Natural killer cell (primary cell): ENCODE data around the gene DUSP9. TPM values are rescaled to one million over a fixed set of nuclear protein-coding genes. Genes with fewer than 3 reads are reported as not detected.

Experiments
- ATAC-seq, 3 donors: fragments of 150-1000 bp in 2 of 3; fragments of 200-7000 bp in 1 of 3; cut with Tn5 transposase; 1 replicate in 1 of 3; 2 replicates in 2 of 3; pipeline ENCODE4 v1.10.0; 2021; ENCODE audit warnings: mild to moderate bottlenecking in 2 of 3, moderate library complexity in 2 of 3
- DNase-seq, 2 donors: peaks; one replicate each; pipeline versions ENCODE4 v3.0.0 to v3.0.0-alpha.2; 2013 to 2021; ENCODE audit warnings: mixed read lengths in 1 of 2
- H3K27ac ChIP-seq: one replicate; pipeline ENCODE4 v1.5.1; 2013; ENCODE audit warnings: mild to moderate bottlenecking, low read length
- H3K27me3 ChIP-seq: one replicate; pipeline ENCODE4 v1.6.1; 2013; ENCODE audit warnings: low read length; ENCODE audit not compliant: control insufficient read depth, insufficient read depth
- H3K36me3 ChIP-seq: one replicate; pipeline ENCODE4 v1.6.1; 2013; ENCODE audit warnings: low read length; ENCODE audit not compliant: control insufficient read depth, insufficient read depth
- H3K4me1 ChIP-seq: one replicate; pipeline ENCODE4 v1.6.1; 2013; ENCODE audit warnings: low read length; ENCODE audit not compliant: control insufficient read depth, insufficient read depth
- H3K4me3 ChIP-seq: one replicate; pipeline ENCODE4 v1.5.1; 2013; ENCODE audit warnings: low read length
- H3K9me3 ChIP-seq: one replicate; pipeline ENCODE4 v1.6.1; 2013; ENCODE audit warnings: low read length; ENCODE audit not compliant: control insufficient read depth, insufficient read depth
- H3K27ac Mint-ChIP-seq, 2 donors: one replicate each; pipeline ENCODE4 v1.8.0; 2022; ENCODE audit warnings: mild to moderate bottlenecking in 2 of 2, mixed read lengths in 2 of 2, moderate library complexity in 1 of 2
- H3K27me3 Mint-ChIP-seq, 2 donors: one replicate each; pipeline ENCODE4 v1.8.0; 2022; ENCODE audit warnings: low read depth in 2 of 2, mixed read lengths in 2 of 2
- H3K36me3 Mint-ChIP-seq: one replicate; pipeline ENCODE4 v1.8.0; 2022; ENCODE audit warnings: mixed read lengths
- H3K4me1 Mint-ChIP-seq, 2 donors: one replicate each; pipeline ENCODE4 v1.8.0; 2022; ENCODE audit warnings: mixed read lengths in 2 of 2
- H3K4me3 Mint-ChIP-seq: one replicate; pipeline ENCODE4 v1.8.0; 2022; ENCODE audit warnings: mild to moderate bottlenecking, moderate library complexity, mixed read lengths
- H3K9me3 Mint-ChIP-seq, 2 donors: one replicate each; pipeline ENCODE4 v1.8.0; 2022; ENCODE audit warnings: mixed read lengths in 2 of 2
- WGBS: methylation state at CpG from one replicate; pipeline ENCODE4 v1.1.7; 2013; ENCODE audit warnings: missing lambda C conversion rate; ENCODE audit not compliant: insufficient coverage; 5-methylcytosine and 5-hydroxymethylcytosine counted together
- intact Hi-C: fragments of 100-400 bp; cut with micrococcal nuclease; formaldehyde crosslinking; loops from one replicate; pipeline ENCODE4 v1.14.2; 2022
- total RNA-seq, 4 donors: library from RNA; stranded (reverse); fragments of 120-200 nt in 1 of 4; gene quantifications; one replicate each; pipeline versions ENCODE4 v1.2.3 to v1.2.4, GENCODE V29; 2013 to 2022
- TF ChIP-seq, protein P1 (sequence below): fragments of 200-600 bp; IDR thresholded peaks from one replicate; pipeline ENCODE4 v1.8.0; 2022; ENCODE audit warnings: antibody characterized with exemption

DUSP9 gene
- total RNA-seq, 3 donors from 2014 or later (not counting 1 experiment from before 2014, with no cell fraction given), result not detected

DNA sequence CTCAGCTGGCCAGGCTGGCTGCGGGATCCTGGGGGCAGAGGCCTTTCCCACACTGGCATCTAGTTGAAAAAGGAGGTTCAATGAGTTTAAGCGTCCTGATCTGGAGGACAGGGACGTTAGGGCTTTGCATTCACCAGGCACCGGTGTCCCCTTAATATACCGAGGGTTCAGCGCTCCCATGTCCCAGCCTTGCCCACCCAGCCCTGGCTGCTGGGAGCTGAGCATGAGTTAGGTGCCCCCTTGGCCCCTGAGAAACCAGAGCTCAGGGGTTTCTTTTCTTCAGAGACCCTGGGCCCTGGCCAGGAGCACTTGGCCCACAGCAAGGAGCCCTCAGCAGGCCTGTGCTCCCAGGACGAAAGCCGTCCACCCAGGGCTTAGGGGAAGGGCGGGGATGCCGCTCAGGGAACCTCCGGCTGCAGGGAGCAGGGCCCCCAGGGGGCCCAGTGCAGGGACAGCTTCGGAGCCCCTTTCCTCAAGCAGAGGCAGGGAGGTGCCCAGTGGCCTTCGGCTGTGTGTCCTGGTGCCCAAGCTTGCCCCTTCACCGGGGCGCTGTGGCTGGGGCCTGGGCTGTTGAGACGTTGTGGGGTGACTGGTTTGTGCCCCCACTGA lies 20.9 kb upstream of the DUSP9 start:
- TF ChIP-seq, protein P1, sequence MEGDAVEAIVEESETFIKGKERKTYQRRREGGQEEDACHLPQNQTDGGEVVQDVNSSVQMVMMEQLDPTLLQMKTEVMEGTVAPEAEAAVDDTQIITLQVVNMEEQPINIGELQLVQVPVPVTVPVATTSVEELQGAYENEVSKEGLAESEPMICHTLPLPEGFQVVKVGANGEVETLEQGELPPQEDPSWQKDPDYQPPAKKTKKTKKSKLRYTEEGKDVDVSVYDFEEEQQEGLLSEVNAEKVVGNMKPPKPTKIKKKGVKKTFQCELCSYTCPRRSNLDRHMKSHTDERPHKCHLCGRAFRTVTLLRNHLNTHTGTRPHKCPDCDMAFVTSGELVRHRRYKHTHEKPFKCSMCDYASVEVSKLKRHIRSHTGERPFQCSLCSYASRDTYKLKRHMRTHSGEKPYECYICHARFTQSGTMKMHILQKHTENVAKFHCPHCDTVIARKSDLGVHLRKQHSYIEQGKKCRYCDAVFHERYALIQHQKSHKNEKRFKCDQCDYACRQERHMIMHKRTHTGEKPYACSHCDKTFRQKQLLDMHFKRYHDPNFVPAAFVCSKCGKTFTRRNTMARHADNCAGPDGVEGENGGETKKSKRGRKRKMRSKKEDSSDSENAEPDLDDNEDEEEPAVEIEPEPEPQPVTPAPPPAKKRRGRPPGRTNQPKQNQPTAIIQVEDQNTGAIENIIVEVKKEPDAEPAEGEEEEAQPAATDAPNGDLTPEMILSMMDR, result no peak
- H3K27me3 Mint-ChIP-seq, result peaks cover 2 to 19% of the 10 kb centered on the region in 2 donors

DNA sequence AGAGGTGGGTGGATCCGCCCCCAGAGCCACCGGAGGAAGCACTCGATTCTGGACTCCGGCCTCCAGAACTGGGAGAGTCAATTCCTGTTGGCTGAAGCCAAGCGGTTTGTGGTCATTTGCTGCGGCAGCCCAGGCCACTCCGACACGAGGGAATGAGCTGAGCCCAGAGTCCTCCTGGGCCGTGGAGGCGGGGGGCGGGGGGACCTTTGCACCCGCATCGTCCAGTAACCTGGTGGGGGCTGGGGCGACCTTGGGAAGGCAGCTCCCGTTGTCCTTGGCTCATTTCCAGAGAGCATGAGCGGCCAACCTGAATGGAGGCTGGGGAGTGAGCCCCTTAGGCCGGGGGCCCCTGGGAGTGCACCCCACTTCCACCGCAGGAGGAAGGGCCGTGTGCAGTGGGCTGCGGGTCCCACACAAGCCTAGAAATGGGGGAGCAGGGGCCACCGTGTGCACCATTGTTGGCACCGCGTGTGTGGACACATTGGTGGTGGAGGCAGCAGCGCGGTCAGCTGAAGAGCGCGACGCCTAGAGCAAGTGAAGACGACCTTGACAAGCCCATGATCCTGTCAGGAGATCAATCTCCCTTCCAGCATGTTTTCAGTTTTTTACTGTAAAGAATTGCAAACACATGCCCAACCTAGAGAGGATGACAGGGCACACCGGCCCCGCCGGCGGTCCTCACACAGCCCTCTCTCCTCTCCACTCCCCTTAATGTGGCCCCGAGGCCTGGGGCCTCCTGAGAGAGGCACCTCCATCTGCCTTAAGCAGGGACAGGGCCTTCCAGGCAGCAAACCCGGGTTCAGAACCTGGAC lies 19.9 kb upstream of the DUSP9 start:
- Histone ChIP-seq H3K27ac (no peak overlapping the region), H3K36me3 (no peaks in the 10 kb centered on the region), H3K27me3 (no peaks in the 10 kb centered on the region), H3K4me1 (no peaks in the 10 kb centered on the region), H3K9me3 (no peaks in the 10 kb centered on the region), H3K4me3 (no peak overlapping the region)
- intact Hi-C loops, result no loop called here
- Mint-ChIP-seq H3K27me3 (peaks cover 2 to 14% of the 10 kb centered on the region in 2 donors), H3K36me3 (no peaks in the 10 kb centered on the region), H3K9me3 (no peaks in the 10 kb centered on the region), H3K4me1 (no peaks in the 10 kb centered on the region), H3K4me3 (no peak overlapping the region), H3K27ac (no peak overlapping the region)
- 86% methylated on average over 35 of the region's 35 CpGs for WGBS
- TF ChIP-seq, protein P1, result no peak
- no peak for ATAC-seq
- DNase-seq, result no peak

More for the DNA sequence above, 20.9 kb upstream of the DUSP9 start:
- no peak overlapping the region for H3K27ac ChIP-seq
- H3K36me3 ChIP-seq, result no peaks in the 10 kb centered on the region
- ATAC-seq, result no peak
- H3K9me3 ChIP-seq, result no peaks in the 10 kb centered on the region
- no peak for DNase-seq
- H3K4me1 ChIP-seq, result no peaks in the 10 kb centered on the region
- Mint-ChIP-seq H3K36me3 (no peaks in the 10 kb centered on the region), H3K9me3 (no peaks in the 10 kb centered on the region), H3K27ac (no peak overlapping the region), H3K4me3 (no peak overlapping the region), H3K4me1 (no peaks in the 10 kb centered on the region)
- H3K27me3 ChIP-seq, result no peaks in the 10 kb centered on the region
- intact Hi-C loops, result no loop called here
- no peak overlapping the region for H3K4me3 ChIP-seq
- 85% methylated on average over 13 of the region's 16 CpGs for WGBS

DNA sequence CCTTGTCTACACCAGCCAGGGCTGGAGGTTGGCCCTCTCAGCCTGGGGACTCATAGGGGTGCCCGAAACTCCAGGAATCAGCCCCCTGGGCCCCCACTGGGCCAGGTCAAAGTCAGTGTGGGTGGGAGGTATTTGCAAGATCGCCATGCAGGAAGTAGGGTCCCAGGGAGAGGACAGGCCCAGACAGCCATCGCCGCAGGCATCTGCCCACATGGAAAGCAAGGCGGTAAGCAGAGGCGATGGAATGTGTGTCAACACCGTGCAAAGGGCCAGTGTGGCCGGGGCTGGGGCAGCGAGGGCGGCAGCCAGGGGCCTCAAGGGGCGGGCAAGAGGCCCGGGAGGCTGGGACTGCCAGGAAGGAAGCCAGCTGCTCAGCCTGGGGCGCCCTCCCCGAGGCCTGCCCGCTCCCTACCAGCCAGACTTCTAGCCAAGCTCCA lies 19.3 kb upstream of the DUSP9 start:
- H3K9me3 Mint-ChIP-seq, result no peaks in the 10 kb centered on the region
- no peaks in the 10 kb centered on the region for H3K4me1 ChIP-seq
- DNase-seq, result no peak
- intact Hi-C loops, result no loop called here
- TF ChIP-seq, protein P1, result no peak
- no peaks in the 10 kb centered on the region for H3K27me3 ChIP-seq
- no peak overlapping the region for H3K4me3 ChIP-seq
- H3K36me3 Mint-ChIP-seq, result no peaks in the 10 kb centered on the region
- no peaks in the 10 kb centered on the region for H3K36me3 ChIP-seq
- H3K27me3 Mint-ChIP-seq, result peaks cover 2 to 8% of the 10 kb centered on the region in 2 donors
- 41% methylated on average over 15 of the region's 15 CpGs for WGBS
- no peak overlapping the region for H3K27ac ChIP-seq
- no peak overlapping the region for H3K27ac Mint-ChIP-seq
- H3K4me1 Mint-ChIP-seq, result no peaks in the 10 kb centered on the region
- H3K9me3 ChIP-seq, result no peaks in the 10 kb centered on the region
- no peak overlapping the region for H3K4me3 Mint-ChIP-seq
- no peak for ATAC-seq
